Colonic mucosa (tissue), 4 donors: ENCODE results near the gene CEP68. TPM values are rescaled to one million over a fixed set of nuclear protein-coding genes. Genes with fewer than 3 reads are reported as not detected.
"Not testable (repeated sequence)": the region's sequence is repeated elsewhere in the genome, so short reads cannot be mapped to it uniquely, and the experiment has no call there.

Source experiments
- DNase-seq: peaks from one replicate; pipeline ENCODE4 v3.0.0-alpha.2; 2020
- H3K27ac ChIP-seq: fragments of 200-600 bp; one replicate; pipeline ENCODE4 v1.8.0; 2021
- H3K27me3 ChIP-seq: fragments of 200-600 bp; one replicate; pipeline ENCODE4 v1.8.0; 2021
- H3K36me3 ChIP-seq: fragments of 200-600 bp; one replicate; pipeline ENCODE4 v1.8.0; 2021
- H3K4me1 ChIP-seq: fragments of 200-600 bp; one replicate; pipeline ENCODE4 v1.8.0; 2021; ENCODE audit warnings: mild to moderate bottlenecking
- H3K4me3 ChIP-seq: fragments of 200-600 bp; one replicate; pipeline ENCODE4 v1.8.0; 2021
- H3K9ac ChIP-seq, 2 donors: one replicate each; pipeline ENCODE4 v1.7.0; 2013; ENCODE audit warnings: control low read depth in 2 of 2, low read depth in 2 of 2, low read length in 2 of 2
- H3K9me3 ChIP-seq: fragments of 200-600 bp; one replicate; pipeline ENCODE4 v1.8.0; 2021
- CTCF ChIP-seq: fragments of 200-600 bp; IDR thresholded peaks from one replicate; pipeline ENCODE4 v1.8.0; 2022; ENCODE audit warnings: antibody characterized with exemption, mild to moderate bottlenecking
- intact Hi-C: fragments of 100-400 bp; cut with DNase I; formaldehyde crosslinking; loops from one replicate; pipeline ENCODE4 v1.14.1; 2022
- total RNA-seq, 2 donors: library from RNA; stranded (reverse); fragmentation: NEBNext Ultra II Directional in 1 of 2; extraction: Animal tissue kit (Norgen Biotek cat#: 25700) in 1 of 2; gene quantifications; one replicate each; pipeline ENCODE4 v1.2.1, GENCODE V29; 2021
- donor health status: healthy.
- donor health status: DM: no; HTN: no; CAD: no.
- donor health status: DM: no; HTN: no; CAD: no.

Gene CEP68
- total RNA-seq, 2 donors from 2014 or later, result 7.1 to 8.5 TPM

- intact Hi-C loops, result no loop called here
- Histone ChIP-seq H3K9me3 (no peaks in the 10 kb centered on the region), H3K4me3 (no peak overlapping the region), H3K27ac (peak overlapping the region; percentile 4), H3K27me3 (no peaks in the 10 kb centered on the region), H3K36me3 (no peaks in the 10 kb centered on the region), H3K9ac (no peak overlapping the region), H3K4me1 (no peaks in the 10 kb centered on the region)
- TF ChIP-seq CTCF, result no peak
- no peak for DNase-seq
Measured at GRCh38 chr2:65018141-65018582, 38.1 kb upstream of the CEP68 start.

- no peak for TF ChIP-seq CTCF
- Histone ChIP-seq H3K27me3 (no peaks in the 10 kb centered on the region), H3K36me3 (no peaks in the 10 kb centered on the region), H3K27ac (no peak overlapping the region), H3K9ac (no peak overlapping the region), H3K4me3 (no peak overlapping the region), H3K4me1 (no peaks in the 10 kb centered on the region), H3K9me3 (no peaks in the 10 kb centered on the region)
- DNase-seq, result no peak
- intact Hi-C loops, result no loop called here
Measured at GRCh38 chr2:65019010-65019409, 37.2 kb upstream of the CEP68 start.

GRCh38 chr2:65019675-65020195, 36.5 kb upstream of the CEP68 start:
- H3K27ac ChIP-seq, result no peak overlapping the region
- no peaks in the 10 kb centered on the region for H3K27me3 ChIP-seq
- H3K4me3 ChIP-seq, result no peak overlapping the region
- no peak for DNase-seq
- TF ChIP-seq CTCF, result no peak
- no peaks in the 10 kb centered on the region for H3K4me1 ChIP-seq
- H3K9me3 ChIP-seq, result no peaks in the 10 kb centered on the region
- no peaks in the 10 kb centered on the region for H3K36me3 ChIP-seq
- intact Hi-C loops, result no loop called here
- no peak overlapping the region for H3K9ac ChIP-seq

- H3K27ac ChIP-seq, intact Hi-C loops, H3K36me3 ChIP-seq, H3K9ac ChIP-seq, H3K27me3 ChIP-seq, H3K9me3 ChIP-seq, DNase-seq, H3K4me1 ChIP-seq, H3K4me3 ChIP-seq: not testable (repeated sequence)
Measured at GRCh38 chr2:65020251-65020650, 36.0 kb upstream of the CEP68 start.

GRCh38 chr2:65020943-65021528, 35.2 kb upstream of the CEP68 start:
- no peaks in the 10 kb centered on the region for H3K9me3 ChIP-seq
- H3K9ac ChIP-seq, result no peak overlapping the region
- no peak for DNase-seq
- no peaks in the 10 kb centered on the region for H3K27me3 ChIP-seq
- no peaks in the 10 kb centered on the region for H3K36me3 ChIP-seq
- no peak overlapping the region for H3K4me3 ChIP-seq
- no peak for TF ChIP-seq CTCF
- intact Hi-C loops, result no loop called here
- H3K27ac ChIP-seq, result no peak overlapping the region
- H3K4me1 ChIP-seq, result peaks cover 7% of the 10 kb centered on the region

GRCh38 chr2:65021709-65022108, 34.5 kb upstream of the CEP68 start:
- Histone ChIP-seq H3K9ac (no peak overlapping the region), H3K9me3 (no peaks in the 10 kb centered on the region), H3K36me3 (no peaks in the 10 kb centered on the region), H3K4me1 (peaks cover 8% of the 10 kb centered on the region), H3K27ac (no peak overlapping the region), H3K27me3 (no peaks in the 10 kb centered on the region), H3K4me3 (no peak overlapping the region)
- no peak for TF ChIP-seq CTCF
- no peak for DNase-seq
- intact Hi-C loops, result no loop called here
